OCI-M2 (cell line): Measurements from ENCODE around the gene C6orf136.

Experiments used
- DNase-seq: peaks from one replicate; lab custom pipeline; 2025; ENCODE audit not compliant: unreplicated experiment; lab: John Stamatoyannopoulos, UW

Gene C6orf136, protein sequence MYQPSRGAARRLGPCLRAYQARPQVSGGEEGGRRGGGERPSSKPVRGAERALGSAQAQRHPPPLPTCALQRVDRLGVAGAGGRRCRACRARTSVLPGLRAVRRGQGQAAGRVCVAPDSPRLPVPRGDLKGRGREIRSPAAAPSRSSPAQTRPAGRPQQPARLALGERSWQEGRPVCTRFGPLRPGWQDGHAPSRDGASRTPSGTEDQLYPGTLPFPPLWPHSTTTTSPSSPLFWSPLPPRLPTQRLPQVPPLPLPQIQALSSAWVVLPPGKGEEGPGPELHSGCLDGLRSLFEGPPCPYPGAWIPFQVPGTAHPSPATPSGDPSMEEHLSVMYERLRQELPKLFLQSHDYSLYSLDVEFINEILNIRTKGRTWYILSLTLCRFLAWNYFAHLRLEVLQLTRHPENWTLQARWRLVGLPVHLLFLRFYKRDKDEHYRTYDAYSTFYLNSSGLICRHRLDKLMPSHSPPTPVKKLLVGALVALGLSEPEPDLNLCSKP

DNA sequence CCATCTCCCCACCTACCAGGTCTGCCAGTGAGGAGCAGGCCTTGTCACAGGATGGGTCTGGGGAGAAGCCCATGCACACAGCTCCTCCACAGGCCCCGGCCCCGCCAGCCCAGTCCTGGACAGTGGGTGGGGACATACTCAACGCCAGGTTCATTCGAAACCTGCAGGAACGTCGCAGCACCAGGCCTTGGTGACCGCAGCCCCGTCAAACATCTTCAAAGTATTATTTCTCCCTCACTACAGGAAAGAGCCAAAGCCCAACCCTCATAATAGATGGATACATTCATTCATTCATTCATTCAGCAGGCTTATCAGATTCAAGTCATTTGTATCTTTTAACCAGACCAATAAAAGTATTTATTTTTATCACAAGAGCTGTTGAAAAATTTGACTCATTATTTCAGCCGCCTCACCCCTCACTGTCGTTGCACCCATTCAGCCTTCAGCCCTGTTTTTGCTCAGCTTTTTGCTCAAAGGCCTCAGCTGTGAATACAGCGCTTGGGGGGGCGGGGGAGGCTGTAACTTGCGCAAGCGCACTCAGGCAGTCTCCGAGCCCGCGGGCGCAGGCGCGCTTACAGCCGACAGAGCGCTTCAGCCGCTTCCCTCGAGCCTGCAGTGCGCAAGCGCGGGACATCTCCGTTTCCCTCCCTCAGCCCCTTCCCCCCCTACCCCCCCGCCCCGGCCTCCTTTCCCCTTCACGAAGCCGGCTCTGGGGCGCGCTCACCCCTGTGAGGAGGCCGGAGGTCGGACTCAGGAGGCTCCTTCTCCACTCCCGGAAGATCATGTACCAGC lies at the start of gene C6orf136:
C6orf136 (plus strand) TSS at position 684 of the 792 bp plus-strand sequence; CDS start at position 783, 99 bp downstream.
- DNase-seq = peak; percentile 59

DNA sequence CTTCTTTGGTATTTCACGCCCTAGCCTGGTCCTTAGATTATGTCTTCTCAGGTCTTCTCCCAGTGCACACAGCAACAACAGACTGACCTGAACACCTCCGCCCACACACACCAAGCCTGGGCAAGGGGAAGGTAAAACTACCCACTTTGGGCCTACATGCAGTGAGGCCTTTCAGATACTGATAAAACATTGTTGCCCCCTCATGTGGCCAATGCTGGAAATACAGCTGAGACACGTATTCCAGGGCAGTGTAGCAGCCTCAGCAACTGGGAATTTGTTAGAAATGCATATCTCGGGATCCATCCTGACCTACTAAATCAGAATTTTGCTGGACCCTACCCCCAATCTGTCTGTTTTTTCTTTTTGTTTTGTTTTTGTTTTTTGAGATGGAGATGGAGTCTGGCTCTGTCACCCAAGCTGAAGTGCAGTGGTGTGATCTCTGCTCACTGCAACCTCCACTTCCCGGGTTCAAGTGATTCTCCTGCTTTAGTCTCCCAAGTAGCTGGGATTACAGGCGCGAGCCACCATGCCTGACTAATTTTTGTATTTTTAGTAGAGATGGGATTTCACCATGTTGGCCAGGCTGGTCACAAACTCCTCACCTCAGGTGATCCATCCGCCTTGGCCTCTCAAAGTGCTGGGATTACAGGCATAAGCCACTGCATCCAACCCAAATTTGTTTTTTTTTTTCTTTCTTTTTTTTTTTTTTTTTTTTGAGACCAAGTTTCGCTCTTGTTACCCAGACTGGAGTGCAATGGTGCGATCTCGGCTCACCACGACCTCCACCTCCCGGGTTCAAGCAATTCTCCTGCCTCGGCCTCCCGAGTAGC lies 49.4 kb upstream of the C6orf136 start:
- peak; percentile 49 for DNase-seq

DNA sequence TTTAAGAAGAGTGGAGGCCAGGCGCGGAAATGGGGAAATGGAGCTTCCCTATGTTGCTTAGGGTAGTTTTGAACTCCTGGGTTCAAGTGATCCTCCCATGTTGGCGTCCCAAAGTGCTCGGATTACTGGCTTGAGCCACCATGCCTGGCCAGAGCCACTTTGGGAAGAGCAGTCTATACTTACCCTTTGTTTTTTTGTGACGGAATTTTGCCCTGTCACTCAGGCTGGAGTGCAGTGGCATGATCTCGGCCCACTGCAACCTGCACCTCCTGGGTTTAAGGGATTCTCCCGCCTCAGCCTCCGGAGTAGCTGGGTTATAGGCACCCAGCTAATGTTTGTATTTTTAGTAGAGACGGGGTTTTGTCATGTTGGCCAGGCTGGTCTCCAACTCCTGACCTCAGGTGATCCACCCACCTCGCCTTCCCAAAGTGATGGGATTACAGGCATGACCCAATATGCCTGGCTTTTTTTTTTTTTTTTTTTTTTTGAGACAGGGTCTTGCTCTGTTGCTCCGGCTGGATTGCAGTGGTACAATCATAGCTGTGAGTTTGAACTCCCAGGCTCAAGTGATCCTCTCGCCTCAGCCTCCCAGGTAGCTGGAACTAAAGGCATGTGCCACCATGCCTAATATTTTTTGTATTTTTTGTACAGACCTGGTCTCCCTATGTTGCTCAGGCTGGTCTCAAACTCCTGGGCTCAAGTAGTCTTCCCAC lies 47.9 kb upstream of the C6orf136 start:
- DNase-seq = no peak

DNA sequence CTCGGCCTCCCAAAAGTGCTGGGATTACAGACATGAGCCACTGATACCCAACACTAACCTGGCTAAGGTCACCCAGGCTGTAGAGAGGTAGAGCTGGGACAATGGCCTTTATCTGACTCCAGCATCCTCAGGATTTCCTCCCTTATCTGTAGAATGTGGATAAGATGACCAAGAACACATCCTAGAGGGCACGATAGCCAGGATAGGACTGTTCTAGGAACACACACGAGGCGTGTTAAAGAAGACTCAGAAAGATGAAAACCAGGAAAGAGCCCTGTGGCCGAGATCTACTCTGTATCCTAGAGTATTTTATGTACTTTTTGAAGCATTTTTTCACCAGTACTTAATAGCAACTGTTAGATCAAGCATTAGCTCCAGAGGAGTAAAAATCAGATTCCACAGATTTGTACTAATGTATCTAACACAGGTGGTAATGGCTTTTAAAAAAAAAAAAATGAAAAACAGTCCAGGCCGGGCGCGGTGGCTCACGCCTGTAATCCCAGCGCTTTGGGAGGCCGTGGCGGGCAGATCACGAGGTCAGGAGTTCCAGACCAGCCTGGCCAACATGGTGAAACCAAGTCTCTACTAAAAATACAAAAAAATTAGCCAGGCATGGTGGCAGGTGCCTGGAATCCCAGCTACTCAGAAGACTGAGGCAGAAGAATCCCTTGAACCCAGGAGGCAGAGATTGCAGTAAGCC lies 47.2 kb upstream of the C6orf136 start:
- no peak for DNase-seq

DNA sequence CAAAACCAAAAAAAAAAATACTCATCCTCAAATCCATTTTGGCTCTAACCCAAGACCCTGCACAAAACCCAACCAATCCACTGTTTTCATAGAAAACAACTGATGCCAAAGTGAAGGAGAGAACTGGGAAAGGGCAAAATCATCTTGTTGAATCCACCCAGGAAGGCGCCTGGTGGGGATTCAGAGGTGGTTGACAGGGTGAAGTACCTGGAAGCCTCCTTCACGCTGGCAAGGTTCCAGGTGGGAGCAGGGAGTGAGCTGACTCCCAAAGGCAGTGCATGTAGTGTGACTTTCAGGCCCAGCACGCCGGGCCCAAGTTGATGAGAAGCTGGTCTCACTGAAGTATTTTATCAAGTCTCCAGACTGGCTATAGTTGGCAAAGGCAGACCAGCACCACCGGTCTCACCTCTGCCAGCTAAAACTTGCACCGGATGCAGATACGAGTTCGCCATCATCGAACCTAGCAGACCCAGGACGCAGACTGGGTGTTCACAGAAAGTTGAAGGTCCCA lies 46.4 kb upstream of the C6orf136 start:
- DNase-seq = no peak

DNA sequence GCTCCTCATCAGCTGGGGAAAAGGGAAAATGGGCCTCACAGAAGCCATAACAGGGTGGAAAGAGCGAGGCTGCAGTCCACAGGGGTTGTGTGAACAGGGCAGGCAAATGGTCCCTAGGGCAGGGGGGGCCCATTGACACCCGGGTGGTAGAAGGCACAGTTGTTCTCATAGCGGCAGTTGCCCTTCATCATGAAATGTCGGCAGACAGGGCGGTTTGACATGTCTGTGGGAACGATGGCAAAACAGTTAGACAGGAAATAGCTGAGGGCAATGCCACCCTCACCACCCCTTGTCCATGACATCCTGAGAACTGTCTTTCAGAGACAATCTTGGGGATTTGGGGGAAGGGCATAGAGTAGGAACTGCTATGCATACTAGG lies 45.5 kb upstream of the C6orf136 start:
- DNase-seq = no peak

DNA sequence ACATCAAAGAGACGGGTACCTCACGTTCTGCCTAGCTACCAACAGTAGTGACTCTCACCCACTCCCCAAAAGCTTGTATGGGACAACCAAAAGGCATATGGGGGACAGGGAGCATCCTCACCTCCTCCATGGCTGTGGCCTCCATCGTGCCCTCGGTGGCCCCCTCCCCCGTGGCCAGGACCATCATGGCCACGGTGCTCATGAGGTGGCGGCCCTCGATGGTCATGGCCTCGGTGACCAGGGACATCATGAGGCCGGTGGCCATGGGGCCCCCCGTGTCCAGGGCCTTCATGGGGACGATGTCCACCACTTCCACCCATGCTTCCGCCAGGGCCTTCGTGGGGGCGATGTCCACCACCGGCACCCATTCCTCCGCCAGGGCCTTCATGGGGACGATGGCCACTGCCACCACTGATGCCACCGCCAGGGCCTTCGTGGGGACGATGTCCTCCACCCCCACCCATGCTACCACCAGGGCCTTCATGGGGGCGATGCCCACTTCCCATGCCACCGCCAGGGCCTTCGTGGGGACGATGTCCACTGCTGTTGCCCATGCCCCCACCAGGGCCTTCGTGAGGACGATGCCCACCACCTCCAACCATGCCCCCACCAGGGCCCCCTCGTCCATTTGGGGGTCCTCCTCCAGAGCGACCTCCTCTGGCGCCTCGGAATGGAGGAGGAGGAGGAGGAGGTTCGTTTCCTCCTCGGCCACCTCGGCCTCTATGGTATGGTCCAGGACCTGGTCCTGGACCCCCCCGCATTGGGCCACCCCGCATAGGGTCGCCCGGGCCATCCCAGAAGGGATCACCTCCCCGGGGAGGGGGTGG lies 44.9 kb upstream of the C6orf136 start:
- no peak for DNase-seq

DNA sequence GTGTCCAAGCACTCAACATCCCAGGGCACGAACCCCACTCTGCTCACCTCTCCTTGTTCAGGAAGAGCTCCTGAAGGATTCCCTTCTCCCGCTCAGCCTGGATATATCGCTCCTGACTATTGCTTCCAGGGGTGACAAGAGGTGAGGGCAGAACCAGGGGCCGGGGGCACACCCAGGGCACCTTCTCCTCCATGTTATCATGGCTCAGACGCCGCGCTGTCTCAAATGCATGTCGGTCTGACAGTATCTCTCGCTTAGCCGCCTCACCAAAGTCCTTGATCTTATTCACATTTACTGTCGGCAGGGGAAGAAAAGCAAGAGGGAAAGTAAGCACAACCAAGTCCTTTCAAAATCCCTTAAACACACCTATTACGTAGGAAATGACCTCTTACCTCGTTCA lies 43.0 kb upstream of the C6orf136 start:
- DNase-seq = no peak

DNA sequence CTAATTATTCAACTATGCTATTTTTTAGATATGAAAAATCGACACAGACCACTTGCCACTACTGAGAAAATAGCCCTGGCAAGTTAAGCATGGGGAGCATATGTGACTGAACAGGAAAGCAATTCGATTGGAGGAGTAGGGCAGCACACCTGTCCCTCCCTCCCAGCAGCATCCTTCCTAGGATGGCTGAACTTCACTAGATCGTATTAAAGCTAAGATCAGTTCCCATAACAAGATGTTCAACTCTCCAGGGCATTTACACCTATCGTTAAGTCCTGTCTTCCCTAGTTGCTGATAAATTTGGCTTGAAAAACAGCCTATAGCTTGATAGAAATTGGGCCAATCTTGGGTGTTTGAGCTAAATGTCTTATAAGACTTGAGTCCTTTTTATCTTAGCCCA lies 36.9 kb upstream of the C6orf136 start:
- DNase-seq = no peak

DNA sequence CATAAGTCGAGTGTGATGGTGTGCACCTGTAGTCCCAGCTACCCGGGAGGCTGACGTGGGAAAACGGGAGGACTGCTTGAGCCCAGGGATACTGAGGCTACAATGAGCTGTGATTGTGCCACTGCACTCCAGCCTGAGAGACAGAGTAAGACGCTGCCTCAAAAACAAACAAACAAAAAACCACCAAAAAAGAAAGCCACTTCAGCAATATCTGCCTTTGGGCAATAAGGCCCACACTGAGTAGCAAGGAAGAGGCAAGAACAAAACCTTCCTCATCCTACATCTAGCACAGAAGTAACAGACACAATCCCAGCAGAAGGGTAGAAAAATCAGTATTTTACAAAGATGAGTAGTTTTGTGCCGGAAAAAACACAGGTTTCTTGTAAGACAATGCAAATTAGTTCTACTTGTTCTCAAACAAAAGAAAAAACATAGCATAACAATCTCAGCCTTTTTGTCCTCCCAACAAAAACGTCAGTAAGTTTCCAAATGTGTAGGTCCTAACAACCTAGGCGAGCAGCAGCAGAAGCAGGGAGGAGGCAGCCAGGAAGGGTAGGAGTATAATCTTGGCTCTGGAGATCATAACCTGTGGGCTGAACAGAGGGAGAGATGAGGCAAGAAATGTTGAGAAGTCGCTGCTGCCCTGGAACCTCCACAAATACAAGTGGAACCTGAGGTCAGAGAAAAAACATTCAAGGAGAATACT lies 35.6 kb upstream of the C6orf136 start:
- DNase-seq = no peak

DNA sequence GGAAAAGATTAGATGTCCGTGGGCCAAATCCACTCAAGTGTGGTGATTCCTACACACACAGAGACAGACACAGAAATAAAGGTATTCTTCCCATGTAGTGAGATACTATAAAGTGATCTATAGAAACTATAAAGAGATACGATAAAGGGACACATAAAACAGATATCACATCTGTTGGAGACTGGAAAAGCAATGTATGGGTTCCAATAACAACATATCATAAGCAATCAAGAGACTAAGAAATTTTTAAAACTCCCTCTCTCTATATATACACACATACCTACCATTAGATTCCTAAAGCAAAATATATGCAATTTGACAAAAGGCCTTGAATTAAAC lies 35.1 kb upstream of the C6orf136 start:
- DNase-seq = no peak

DNA sequence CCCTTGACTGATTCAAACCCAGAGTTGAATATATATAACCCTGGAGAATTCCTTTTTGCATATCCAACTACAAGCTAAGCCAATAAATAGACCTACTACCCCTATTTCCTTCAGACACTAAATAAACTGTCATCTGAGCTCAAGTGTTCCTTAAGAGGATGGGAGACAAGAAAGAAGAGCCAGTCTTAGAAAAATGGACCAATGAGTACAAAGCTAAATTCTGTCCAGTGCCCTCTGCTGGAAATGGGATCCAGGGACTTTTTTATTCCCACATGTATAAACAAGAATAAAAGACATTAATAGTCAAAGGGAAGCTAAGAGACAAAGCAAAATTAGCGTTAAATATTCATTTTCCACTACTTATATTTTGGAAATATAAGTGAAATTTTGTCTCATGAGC lies 34.7 kb upstream of the C6orf136 start:
- DNase-seq = no peak

DNA sequence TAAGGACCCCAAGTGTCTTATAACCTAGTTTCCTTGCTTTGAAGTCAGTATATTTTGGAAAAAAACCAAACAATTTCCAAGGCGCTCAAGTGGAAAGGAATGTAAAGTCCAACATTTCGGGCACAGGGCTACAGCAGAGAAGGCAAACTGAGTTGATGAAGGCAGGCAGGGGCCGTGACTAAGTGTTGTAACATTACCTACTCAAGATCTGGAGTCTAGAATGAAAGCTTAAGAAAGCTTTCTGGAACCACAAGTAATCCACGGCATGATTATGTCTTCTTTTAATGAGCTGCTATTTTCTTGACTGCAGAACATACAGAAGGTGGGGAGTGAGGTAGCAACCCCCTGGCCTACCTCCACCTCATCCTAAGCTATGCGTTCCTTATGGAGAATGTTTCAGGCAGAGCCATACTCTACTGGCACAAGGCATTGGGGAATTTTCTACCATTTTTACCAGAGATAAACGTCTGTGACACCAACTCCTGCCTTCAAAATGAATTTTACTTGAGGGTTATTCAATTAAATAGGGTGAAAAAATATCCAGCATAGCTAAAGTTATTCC lies 34.2 kb upstream of the C6orf136 start:
- no peak for DNase-seq

DNA sequence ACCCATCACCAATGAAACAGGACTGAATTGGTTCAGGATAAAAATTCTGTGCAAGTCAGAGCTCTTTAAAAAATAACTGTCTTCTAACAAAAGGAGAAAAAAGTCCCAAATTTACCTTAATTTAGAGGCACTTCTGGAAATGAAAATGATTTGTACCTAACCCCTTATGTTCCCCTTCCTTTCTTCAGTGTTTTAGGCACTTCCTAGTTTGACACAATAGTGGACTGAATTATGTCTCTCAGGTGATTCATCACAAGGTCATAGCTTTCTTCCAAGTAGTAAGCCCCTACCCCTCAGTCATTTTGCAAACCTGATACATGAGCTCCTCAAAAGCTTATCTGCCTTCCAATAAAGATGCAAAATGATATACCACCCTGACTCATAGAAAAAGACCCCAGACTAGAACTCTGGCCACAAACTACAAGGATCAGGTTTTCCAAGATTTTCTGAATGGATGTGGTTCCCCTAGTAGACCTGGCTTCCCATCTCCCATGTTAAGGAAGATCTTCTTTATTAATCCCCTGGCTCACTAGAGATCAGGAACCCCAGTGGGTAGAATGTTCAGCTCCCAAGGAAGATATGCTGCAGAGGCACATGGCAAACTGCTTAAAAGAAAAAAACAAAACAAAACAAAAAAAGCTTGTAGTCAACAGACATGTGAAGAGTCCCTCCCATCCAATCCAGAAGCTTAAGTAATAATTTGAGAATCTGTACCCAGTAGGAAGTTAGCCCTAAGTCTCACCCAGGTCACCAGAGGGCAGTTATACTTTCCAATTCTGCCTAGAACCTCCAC lies 33.5 kb upstream of the C6orf136 start:
- DNase-seq = no peak

DNA sequence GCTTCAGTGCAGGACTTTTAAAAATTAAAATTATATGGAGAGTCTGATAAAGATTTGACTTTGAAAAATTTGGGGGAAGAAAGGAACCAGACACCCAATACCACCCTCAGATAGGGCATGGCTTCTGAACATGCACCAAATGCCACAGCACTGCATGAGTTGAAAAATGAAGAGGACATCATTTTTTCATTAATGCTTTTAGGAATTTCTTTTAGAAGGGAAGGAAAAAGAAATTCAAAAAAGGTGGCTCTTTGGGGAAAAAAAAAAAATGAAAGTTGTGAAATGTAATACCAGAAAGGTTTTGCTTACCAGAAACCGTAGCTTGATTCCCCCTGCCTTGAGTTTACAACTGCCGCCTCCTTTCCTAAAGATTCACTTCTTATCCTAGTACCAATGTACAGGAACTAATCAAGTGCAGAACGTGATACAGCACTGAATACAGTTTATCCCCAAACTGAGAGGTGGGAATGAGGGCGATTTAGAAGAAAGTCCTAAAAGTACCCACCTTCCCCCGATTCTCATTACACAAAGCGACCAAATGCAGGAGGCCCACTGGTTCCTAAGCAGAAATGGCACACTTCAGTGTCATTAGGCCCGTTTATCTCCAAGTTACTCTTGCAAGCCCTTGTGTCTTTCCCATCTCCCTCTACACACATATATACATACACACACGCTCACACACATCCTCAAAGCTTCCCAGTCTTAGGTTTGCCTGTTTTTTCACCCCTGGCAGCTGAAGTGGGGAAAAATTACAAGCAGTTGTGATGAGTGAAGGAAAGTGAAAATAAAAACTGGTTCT lies 32.7 kb upstream of the C6orf136 start:
- DNase-seq = no peak

DNA sequence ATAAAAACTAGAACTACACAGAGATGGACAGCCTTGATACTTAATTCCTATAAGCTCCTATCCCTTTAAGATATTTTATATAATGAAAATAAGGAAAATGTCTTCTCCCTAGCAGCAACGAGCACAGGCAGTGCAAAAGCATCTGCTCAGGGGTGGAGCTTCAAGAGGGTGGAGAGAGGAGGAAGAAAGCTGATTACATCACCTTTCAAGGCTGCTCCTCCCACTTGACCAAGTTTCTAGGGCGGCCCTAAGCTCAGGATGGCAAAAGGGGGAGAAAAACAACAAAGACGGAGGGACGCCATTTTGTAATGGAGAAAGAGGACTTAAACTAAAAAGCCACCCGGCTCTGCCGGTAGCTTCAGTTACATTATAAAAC lies 32.1 kb upstream of the C6orf136 start:
- DNase-seq = peak; percentile 72
